Activated CD8-positive, alpha-beta T cell treated with anti-CD3 and anti-CD28 coated beads for 36 hours (primary cell): Measurements from ENCODE around the gene DACT2. TPM values are rescaled to one million over a fixed set of nuclear protein-coding genes. Genes with fewer than 3 reads are reported as not detected.

Source experiments
- ATAC-seq: fragments of 200-7000 bp; cut with Tn5 transposase; one replicate; pipeline ENCODE4 v1.10.0; 2021; ENCODE audit warnings: mild to moderate bottlenecking, moderate library complexity
- CTCF ChIA-PET: fragments of 350-600 bp; sonication (Branson Sonifier 250); formaldehyde crosslinking; loops from one replicate; lab custom pipeline; 2021; ENCODE audit warnings: antibody characterized with exemption; lab: Charles Lee
- POLR2A ChIA-PET: fragments of 350-600 bp; sonication (Branson Sonifier 250); formaldehyde crosslinking; loops from one replicate; lab custom pipeline; 2021; ENCODE audit warnings: antibody characterized with exemption; lab: Charles Lee
- DNase-seq: peaks from one replicate; pipeline ENCODE4 v3.0.0-alpha.2; 2020
- H3K27ac Mint-ChIP-seq: one replicate; pipeline ENCODE4 v1.8.0; 2021; ENCODE audit warnings: mild to moderate bottlenecking, mixed read lengths
- H3K27me3 Mint-ChIP-seq: one replicate; pipeline ENCODE4 v1.8.0; 2021; ENCODE audit warnings: mixed read lengths
- H3K36me3 Mint-ChIP-seq: one replicate; pipeline ENCODE4 v1.8.0; 2021; ENCODE audit warnings: low read depth, mixed read lengths
- H3K4me1 Mint-ChIP-seq: one replicate; pipeline ENCODE4 v1.8.0; 2021; ENCODE audit warnings: low read depth, mixed read lengths
- H3K4me3 Mint-ChIP-seq: one replicate; pipeline ENCODE4 v1.8.0; 2021; ENCODE audit warnings: mild to moderate bottlenecking, moderate library complexity, mixed read lengths
- H3K9me3 Mint-ChIP-seq: one replicate; pipeline ENCODE4 v1.8.0; 2021; ENCODE audit warnings: mixed read lengths
- CTCF ChIP-seq: fragments of 200-600 bp; IDR thresholded peaks from one replicate; pipeline ENCODE4 v1.8.0; 2022; ENCODE audit warnings: antibody characterized with exemption, mild to moderate bottlenecking
- intact Hi-C: fragments of 100-400 bp; cut with micrococcal nuclease; formaldehyde crosslinking; loops from one replicate; pipeline ENCODE4 v1.10.0; 2022
- total RNA-seq, 2 experiments: library from RNA; stranded (reverse); gene quantifications; one replicate each; pipeline ENCODE4 v1.2.3, GENCODE V29; 2021

Gene DACT2
- total RNA-seq, 2 experiments from 2014 or later = not detected

GRCh38 chr6:168330403-168330802, 10.8 kb upstream of the DACT2 start:
- intact Hi-C loops = no loop called here
- ChIA-PET CTCF (no interaction called here), POLR2A (no interaction called here)
- H3K4me1 Mint-ChIP-seq = no peaks in the 10 kb centered on the region
- ATAC-seq (no peak), DNase-seq (no peak)
- no peak for TF ChIP-seq CTCF
- no peaks in the 10 kb centered on the region for H3K9me3 Mint-ChIP-seq
- peaks cover 41% of the 10 kb centered on the region for H3K27me3 Mint-ChIP-seq
- no peaks in the 10 kb centered on the region for H3K36me3 Mint-ChIP-seq
- H3K27ac Mint-ChIP-seq = no peak overlapping the region
- no peak overlapping the region for H3K4me3 Mint-ChIP-seq

GRCh38 chr6:168328086-168328485, 8.5 kb upstream of the DACT2 start:
- Mint-ChIP-seq H3K27ac (no peak overlapping the region), H3K4me3 (no peak overlapping the region), H3K9me3 (no peaks in the 10 kb centered on the region), H3K36me3 (no peaks in the 10 kb centered on the region), H3K27me3 (peaks cover 48% of the 10 kb centered on the region), H3K4me1 (no peaks in the 10 kb centered on the region)
- intact Hi-C loops = no loop called here
- TF ChIP-seq CTCF = no peak
- DNase-seq (no peak), ATAC-seq (no peak)
- CTCF ChIA-PET = no interaction called here
- POLR2A ChIA-PET = no interaction called here

GRCh38 chr6:168326294-168327261, 7.0 kb upstream of the DACT2 start:
- intact Hi-C loops = no loop called here

GRCh38 chr6:168322966-168323365, 3.4 kb upstream of the DACT2 start:
- TF ChIP-seq CTCF = no peak
- H3K36me3 Mint-ChIP-seq = no peaks in the 10 kb centered on the region
- intact Hi-C loops = no loop called here
- DNase-seq = no peak
- ChIA-PET CTCF (interaction anchor here (0.8 kb wide), 1 partner anchor 9 kb away, joined by 3 read pairs; no protein-coding TSS in a partner anchor), POLR2A (no interaction called here)
- no peak overlapping the region for H3K4me3 Mint-ChIP-seq
- no peak overlapping the region for H3K27ac Mint-ChIP-seq
- H3K4me1 Mint-ChIP-seq = no peaks in the 10 kb centered on the region
- peaks cover 1% of the 10 kb centered on the region for H3K9me3 Mint-ChIP-seq
- ATAC-seq = no peak
- peaks cover 61% of the 10 kb centered on the region for H3K27me3 Mint-ChIP-seq

More at GRCh38 chr6:168326294-168327261, 7.0 kb upstream of the DACT2 start:
- Mint-ChIP-seq H3K27me3 (peaks cover 48% of the 10 kb centered on the region), H3K4me3 (no peak overlapping the region), H3K36me3 (no peaks in the 10 kb centered on the region), H3K4me1 (no peaks in the 10 kb centered on the region), H3K27ac (no peak overlapping the region), H3K9me3 (peaks cover 1% of the 10 kb centered on the region)
- DNase-seq (no peak), ATAC-seq (no peak)
- POLR2A ChIA-PET = no interaction called here
- CTCF ChIA-PET = interaction anchor here (1.2 kb wide), 1 partner anchor 33 kb away, joined by 3 read pairs; no protein-coding TSS in a partner anchor
- no peak for TF ChIP-seq CTCF

- CTCF ChIA-PET = no interaction called here
- no peak overlapping the region for H3K4me3 Mint-ChIP-seq
- POLR2A ChIA-PET = no interaction called here
- H3K4me1 Mint-ChIP-seq = no peaks in the 10 kb centered on the region
- no peak for ATAC-seq
- intact Hi-C loops = no loop called here
- H3K9me3 Mint-ChIP-seq = peaks cover 1% of the 10 kb centered on the region
- no peak for DNase-seq
- no peaks in the 10 kb centered on the region for H3K36me3 Mint-ChIP-seq
- H3K27me3 Mint-ChIP-seq = peaks cover 45% of the 10 kb centered on the region
- TF ChIP-seq CTCF = no peak
- H3K27ac Mint-ChIP-seq = no peak overlapping the region
Observed at GRCh38 chr6:168320634-168321033, 1.1 kb upstream of the DACT2 start.
